ENCODE measurements around the gene BBS9. TPM values are rescaled to one million over a fixed set of nuclear protein-coding genes. Genes with fewer than 3 reads are reported as not detected.
"Not testable (repeated sequence)": the region's sequence is repeated elsewhere in the genome, so short reads cannot be mapped to it uniquely, and the experiment has no call there.

The BBS9 gene
- total RNA-seq, 4 donors from 2014 or later: 16.4 to 26.0 (median 21.4) TPM

GRCh38 chr7:33471636-33472242, 342.4 kb downstream of the BBS9 start:
- WGBS: 82% methylated on average over 3 of the region's 3 CpGs
- H3K27ac ChIP-seq: no peak overlapping the region
- no peak for TF ChIP-seq CTCF (IDR thresholded peaks at IDR 0.05)
- TF ChIP-seq EP300 (IDR thresholded peaks at IDR 0.05): no peak
- TF ChIP-seq POLR2A (IDR thresholded peaks at IDR 0.05): no peak
- H3K36me3 ChIP-seq: no peaks in the 10 kb centered on the region
- no peaks in the 10 kb centered on the region for H3K4me1 ChIP-seq
- DNase-seq (ENCODE audit: low spot score in 2 of 2): no peak
- no peaks in the 10 kb centered on the region for H3K27me3 ChIP-seq
- no peaks in the 10 kb centered on the region for H3K9me3 ChIP-seq
- H3K4me3 ChIP-seq: no peak overlapping the region

- H3K9me3 ChIP-seq: no peaks in the 10 kb centered on the region
- H3K36me3 ChIP-seq: no peaks in the 10 kb centered on the region
- no peak for TF ChIP-seq EP300 (IDR thresholded peaks at IDR 0.05)
- TF ChIP-seq CTCF (IDR thresholded peaks at IDR 0.05): no peak
- no peak for TF ChIP-seq POLR2AphosphoS5 (IDR thresholded peaks at IDR 0.05)
- no peak for TF ChIP-seq POLR2A (IDR thresholded peaks at IDR 0.05)
- no peaks in the 10 kb centered on the region for H3K4me1 ChIP-seq
- no peaks in the 10 kb centered on the region for H3K27me3 ChIP-seq
- H3K27ac ChIP-seq: no peak overlapping the region
- WGBS: 82% methylated on average over 4 of the region's 4 CpGs
- DNase-seq (ENCODE audit: low spot score in 2 of 2): no peak
- H3K4me3 ChIP-seq: no peak overlapping the region
Observed at GRCh38 chr7:33472348-33473025, 343.1 kb downstream of the BBS9 start.

- Histone ChIP-seq H3K36me3 (no peaks in the 10 kb centered on the region), H3K9me3 (no peaks in the 10 kb centered on the region), H3K27ac (no peak overlapping the region), H3K27me3 (no peaks in the 10 kb centered on the region), H3K4me3 (no peak overlapping the region), H3K4me1 (no peaks in the 10 kb centered on the region)
- WGBS: 90% methylated on average over 1 of the region's 1 CpG
- DNase-seq (ENCODE audit: low spot score in 2 of 2): no peak
- TF ChIP-seq POLR2AphosphoS5 (IDR thresholded peaks at IDR 0.05) (no peak), POLR2A (IDR thresholded peaks at IDR 0.05) (no peak), CTCF (IDR thresholded peaks at IDR 0.05) (no peak)
Observed at GRCh38 chr7:33477719-33478480, 348.5 kb downstream of the BBS9 start.

GRCh38 chr7:33484476-33484875, 355.1 kb downstream of the BBS9 start:
- not testable (repeated sequence) for H3K27ac ChIP-seq

GRCh38 chr7:33485747-33486493, 356.6 kb downstream of the BBS9 start:
- WGBS: 79% methylated on average over 4 of the region's 4 CpGs
- H3K27me3 ChIP-seq: no peaks in the 10 kb centered on the region
- no peak for DNase-seq (ENCODE audit: low spot score in 2 of 2)
- H3K4me3 ChIP-seq: no peak overlapping the region
- H3K9me3 ChIP-seq: no peaks in the 10 kb centered on the region
- no peaks in the 10 kb centered on the region for H3K4me1 ChIP-seq
- H3K36me3 ChIP-seq: no peaks in the 10 kb centered on the region
- no peak for TF ChIP-seq POLR2A (IDR thresholded peaks at IDR 0.05)
- TF ChIP-seq EP300 (IDR thresholded peaks at IDR 0.05): no peak
- no peak for TF ChIP-seq POLR2AphosphoS5 (IDR thresholded peaks at IDR 0.05)
- TF ChIP-seq CTCF (IDR thresholded peaks at IDR 0.05): no peak
- H3K27ac ChIP-seq: no peak overlapping the region

More at GRCh38 chr7:33484476-33484875, 355.1 kb downstream of the BBS9 start:
- H3K4me1 ChIP-seq; H3K27me3 ChIP-seq; DNase-seq (ENCODE audit: low spot score in 2 of 2); H3K4me3 ChIP-seq; H3K36me3 ChIP-seq; H3K9me3 ChIP-seq: not testable (repeated sequence)
- 100% methylated on average over 1 of the region's 1 CpG for WGBS

Measured in suprapubic skin (tissue), 4 donors.